Tibial artery (tissue), 4 donors: Measurements from ENCODE around the gene MAP3K8.
"Not testable (repeated sequence)": the region's sequence is repeated elsewhere in the genome, so short reads cannot be mapped to it uniquely, and the experiment has no call there.

Experiments used
- DNase-seq, 2 donors: peaks; one replicate each; pipeline ENCODE4 v3.0.0-alpha.2; 2019
- H3K27ac ChIP-seq, 2 donors: fragments of 200-600 bp; sonication (generic) in 1 of 2; 1 replicate in 1 of 2; 2 replicates in 1 of 2; pipeline ENCODE4 v1.5.1; 2018 to 2019; ENCODE audit warnings: mild to moderate bottlenecking in 1 of 2
- H3K27me3 ChIP-seq, 2 donors: fragments of 200-600 bp; sonication (generic) in 1 of 2; one replicate each; pipeline versions ENCODE4 v1.5.1 to v1.6.0; 2016 to 2019
- H3K36me3 ChIP-seq, 3 donors: fragments of 200-600 bp; sonication (generic) in 2 of 3; one replicate each; pipeline ENCODE4 v1.5.1; 2016 to 2019; ENCODE audit warnings: mild to moderate bottlenecking in 2 of 3
- H3K4me1 ChIP-seq, 4 donors: fragments of 200-600 bp; sonication (generic) in 2 of 4; 1 replicate in 3 of 4; 2 replicates in 1 of 4; pipeline ENCODE4 v1.5.1; 2016 to 2019
- H3K4me3 ChIP-seq, 2 donors: fragments of 200-600 bp; sonication (generic) in 1 of 2; 1 replicate in 1 of 2; 2 replicates in 1 of 2; pipeline ENCODE4 v1.5.1; 2018 to 2019; ENCODE audit warnings: mild to moderate bottlenecking in 2 of 2
- H3K9me3 ChIP-seq, 3 donors: fragments of 200-600 bp; sonication (generic) in 1 of 3; one replicate each; pipeline ENCODE4 v1.5.1; 2016 to 2019
- CTCF ChIP-seq, 2 experiments: fragments of 200-600 bp in 1 of 2; fragments of 450-650 bp in 1 of 2; IDR thresholded peaks; one replicate each; pipeline ENCODE4 v1.5.1; 2017 to 2019; ENCODE audit warnings: antibody characterized with exemption in 2 of 2, mild to moderate bottlenecking in 1 of 2, moderate library complexity in 1 of 2
- intact Hi-C: fragments of 100-400 bp; cut with DNase I; formaldehyde crosslinking; loops from one replicate; pipeline ENCODE4 v1.15.0; 2023; ENCODE audit warnings: low total_unique reads

The MAP3K8 gene

DNA sequence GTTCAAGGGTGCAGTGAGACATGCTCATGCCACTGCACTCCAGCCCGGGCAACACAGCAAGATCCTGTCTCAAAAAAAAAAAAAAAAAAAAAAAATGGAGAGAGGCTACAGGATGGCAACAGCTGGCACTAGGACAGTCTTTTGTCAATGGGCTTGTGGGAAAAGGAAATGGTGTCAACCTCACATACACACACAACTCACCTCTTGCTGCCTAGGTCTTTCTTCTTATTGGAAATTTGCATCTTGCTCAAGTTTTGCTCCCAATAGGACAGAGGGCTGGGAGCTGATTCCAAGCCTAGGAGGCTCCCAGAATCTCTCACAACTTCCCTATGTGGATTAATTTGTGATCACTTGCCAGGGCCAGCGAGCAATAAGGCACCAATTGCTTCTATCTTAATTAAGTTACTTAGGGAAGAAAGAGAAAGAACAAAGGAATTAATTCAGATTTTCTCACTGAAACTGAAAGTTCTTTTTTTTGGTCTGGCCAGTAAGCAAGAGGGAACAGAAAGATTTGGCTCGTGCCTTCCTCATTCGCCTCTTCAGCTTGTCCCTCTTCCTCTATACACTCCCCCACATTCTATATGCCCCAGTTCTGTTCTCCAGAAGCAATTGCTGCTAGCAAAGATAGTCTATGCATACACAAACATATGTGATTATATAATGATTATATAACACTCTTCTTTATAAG lies 33.8 kb downstream of the MAP3K8 start:
- DNase-seq = no peak
- Histone ChIP-seq H3K9me3 (no peaks in the 10 kb centered on the region), H3K27me3 (no peaks in the 10 kb centered on the region), H3K27ac (no peak overlapping the region), H3K36me3 (peaks cover 0 to 4% (median 0%) of the 10 kb centered on the region in 3 donors), H3K4me1 (peaks cover 0 to 11% (median 5%) of the 10 kb centered on the region in 4 donors), H3K4me3 (no peak overlapping the region)
- TF ChIP-seq CTCF (IDR thresholded peaks at IDR 0.05) = no peak
- intact Hi-C loops = no loop called here

- Histone ChIP-seq H3K4me3 (no peak overlapping the region), H3K36me3 (no peaks in the 10 kb centered on the region), H3K9me3 (no peaks in the 10 kb centered on the region), H3K4me1 (peaks cover 0 to 4% (median 0%) of the 10 kb centered on the region in 4 donors), H3K27me3 (no peaks in the 10 kb centered on the region), H3K27ac (no peak overlapping the region)
- no peak for DNase-seq
- TF ChIP-seq CTCF (IDR thresholded peaks at IDR 0.05) = no peak
- intact Hi-C loops = no loop called here
Measured at GRCh38 chr10:30472414-30473155, 38.6 kb downstream of the MAP3K8 start.

- H3K27ac ChIP-seq, H3K4me3 ChIP-seq, H3K27me3 ChIP-seq, H3K36me3 ChIP-seq, intact Hi-C loops, DNase-seq, H3K4me1 ChIP-seq, H3K9me3 ChIP-seq: not testable (repeated sequence)
Measured at GRCh38 chr10:30475515-30475914, 41.5 kb downstream of the MAP3K8 start.

DNA sequence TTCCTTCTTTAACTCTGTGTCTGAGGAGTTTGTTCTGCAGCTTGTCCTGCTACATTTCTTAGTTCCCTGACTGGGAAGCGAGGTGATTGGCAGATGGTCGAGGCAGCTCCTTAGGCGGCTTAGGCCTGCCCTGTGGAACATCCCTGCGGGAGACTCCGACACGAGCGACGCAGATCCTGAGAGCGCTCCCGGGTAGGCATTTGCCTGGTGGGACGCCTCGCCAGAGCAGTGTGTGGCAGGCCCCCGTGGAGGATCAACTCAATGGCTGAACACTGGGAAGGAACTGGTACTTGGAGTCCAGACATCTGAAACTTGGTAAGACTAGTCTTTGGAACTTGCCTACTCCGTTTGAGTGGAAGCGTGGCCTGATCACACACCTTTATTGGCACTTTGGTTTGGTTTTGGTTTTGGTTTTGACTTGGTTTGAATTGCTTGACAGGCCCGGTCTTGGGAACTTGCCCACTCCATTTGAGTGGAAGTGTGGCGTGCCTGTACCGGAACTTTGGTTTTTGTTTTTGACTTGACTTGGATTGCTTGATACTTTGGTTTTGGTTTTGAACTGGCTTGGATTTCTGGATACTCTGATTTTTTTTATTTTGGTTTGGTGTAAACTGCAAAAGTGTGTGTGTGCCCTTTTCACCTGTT lies 42.6 kb downstream of the MAP3K8 start:
- DNase-seq = no peak
- no peaks in the 10 kb centered on the region for H3K27me3 ChIP-seq
- H3K4me3 ChIP-seq = no peak overlapping the region
- no peak for TF ChIP-seq CTCF (IDR thresholded peaks at IDR 0.05)
- no peaks in the 10 kb centered on the region for H3K4me1 ChIP-seq
- no peaks in the 10 kb centered on the region for H3K9me3 ChIP-seq
- H3K36me3 ChIP-seq = no peaks in the 10 kb centered on the region
- intact Hi-C loops = no loop called here
- no peak overlapping the region for H3K27ac ChIP-seq

DNA sequence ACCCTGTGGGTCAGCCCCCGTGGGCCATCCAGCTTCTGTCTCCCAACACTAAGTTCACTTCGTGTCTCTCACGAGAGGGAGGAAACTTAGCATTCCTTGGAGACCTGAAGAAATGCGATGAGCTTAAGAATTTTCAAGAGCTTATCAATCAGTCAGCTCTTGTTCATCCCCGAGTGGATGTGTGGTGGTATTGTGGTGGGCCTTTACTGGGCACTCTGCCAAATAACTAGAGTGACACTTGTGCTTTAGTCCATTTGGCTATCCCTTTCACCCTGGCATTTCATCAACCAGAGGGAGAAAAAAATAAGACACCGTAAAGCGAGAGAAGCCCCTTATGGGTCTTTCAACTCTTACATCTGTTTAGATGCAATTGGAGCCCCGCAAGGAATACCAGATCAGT lies 45.5 kb downstream of the MAP3K8 start:
- intact Hi-C loops, H3K27ac ChIP-seq, H3K9me3 ChIP-seq, H3K36me3 ChIP-seq, DNase-seq, H3K4me3 ChIP-seq, H3K27me3 ChIP-seq, H3K4me1 ChIP-seq: not testable (repeated sequence)

DNA sequence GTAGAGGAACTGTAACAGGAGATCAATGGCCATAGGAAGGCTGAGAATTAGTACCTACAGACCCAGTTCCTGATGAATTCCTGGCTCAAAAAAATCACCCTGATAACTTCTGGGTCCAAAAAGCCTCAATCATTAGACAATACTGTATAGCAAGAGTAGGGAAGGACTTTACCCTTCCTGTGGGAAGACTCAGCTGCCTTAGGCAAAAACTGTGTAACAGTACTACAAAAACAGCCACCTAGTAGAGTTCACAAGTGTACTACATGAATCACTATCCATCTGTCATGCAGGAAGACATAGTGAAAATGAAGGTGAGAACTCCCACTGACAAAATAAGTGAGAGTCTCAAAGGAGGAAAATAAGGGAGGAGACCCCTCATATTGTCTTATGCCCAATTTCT lies 47.6 kb downstream of the MAP3K8 start:
- H3K9me3 ChIP-seq = peaks cover 0 to 4% (median 4%) of the 10 kb centered on the region in 3 donors
- no peak for TF ChIP-seq CTCF (IDR thresholded peaks at IDR 0.05)
- DNase-seq = no peak
- no peak overlapping the region for H3K27ac ChIP-seq
- no peaks in the 10 kb centered on the region for H3K27me3 ChIP-seq
- intact Hi-C loops = no loop called here
- H3K36me3 ChIP-seq = no peaks in the 10 kb centered on the region
- no peaks in the 10 kb centered on the region for H3K4me1 ChIP-seq
- H3K4me3 ChIP-seq = no peak overlapping the region
